Fibroblast of lung (primary cell): ENCODE data around the gene CDX2.

Experiments used
- CTCF ChIP-seq, 2 donors: IDR thresholded peaks in 1 of 2; conservative IDR thresholded peaks in 1 of 2; 1 replicate in 1 of 2; 2 replicates in 1 of 2; pipeline ENCODE4 v1.5.1; 2011 to 2012; ENCODE audit warnings: low read length in 2 of 2, control low read depth in 1 of 2, inconsistent platforms in 1 of 2, low read depth in 1 of 2, mild to moderate bottlenecking in 1 of 2
- EZH2 ChIP-seq: IDR thresholded peaks from 2 replicates; pipeline ENCODE4 v1.5.1; 2012; ENCODE audit warnings: low read length, control low read depth, mild to moderate bottlenecking; ENCODE audit errors: missing control alignments

- TF ChIP-seq CTCF (conservative IDR thresholded peaks at IDR 0.05 in 1 of 2, IDR thresholded peaks at IDR 0.05 in 1 of 2; ENCODE audit: low read depth in 1 of 2, low read length in 2 of 2) (no peak), EZH2 (no peak)
Observed at GRCh38 chr13:27967203-27967735, 1.8 kb downstream of the CDX2 start.
